Umbilical cord (tissue), 2 donors: ENCODE results near the gene TOP1. TPM values are rescaled to one million over a fixed set of nuclear protein-coding genes. Genes with fewer than 3 reads are reported as not detected.

Experiments
- DNase-seq: peaks from one replicate; pipeline ENCODE4 v3.0.0-alpha.2; 2015; ENCODE audit warnings: low spot score
- total RNA-seq: library from RNA; depleted of rRNA; stranded (reverse); fragments of >200 nt; gene quantifications from one replicate; pipeline ENCODE4 v1.2.3, GENCODE V29; 2014; ENCODE audit warnings: low replicate concordance; ENCODE audit not compliant: insufficient read depth

Gene TOP1
- total RNA-seq, 1 donor from 2014 or later = 15.2 TPM

GRCh38 chr20:41143354-41143753 is 114.7 kb downstream of the TOP1 start:
- DNase-seq = no peak

DNA sequence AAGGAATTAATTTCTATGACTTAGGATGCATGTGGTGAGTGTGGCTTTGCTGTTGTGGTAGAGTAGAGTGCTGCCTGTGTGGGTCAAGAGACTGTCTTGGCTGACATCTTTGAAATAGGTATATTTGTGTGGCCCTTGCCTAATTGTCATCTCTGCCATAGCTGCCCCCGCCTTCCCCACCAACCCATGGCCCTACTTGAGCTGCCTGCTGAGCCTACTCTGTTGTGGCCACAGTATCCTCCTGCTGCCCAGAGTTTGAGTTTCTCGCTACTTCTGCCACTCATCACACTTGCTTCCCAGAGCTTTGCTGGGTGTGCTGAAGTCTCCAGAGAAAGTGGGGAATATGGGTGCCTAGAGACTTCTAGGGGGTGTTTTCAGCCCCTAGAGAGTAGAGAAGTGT is 116.7 kb downstream of the TOP1 start:
- no peak for DNase-seq

GRCh38 chr20:41145821-41146620 is 117.4 kb downstream of the TOP1 start:
- no peak for DNase-seq

DNA sequence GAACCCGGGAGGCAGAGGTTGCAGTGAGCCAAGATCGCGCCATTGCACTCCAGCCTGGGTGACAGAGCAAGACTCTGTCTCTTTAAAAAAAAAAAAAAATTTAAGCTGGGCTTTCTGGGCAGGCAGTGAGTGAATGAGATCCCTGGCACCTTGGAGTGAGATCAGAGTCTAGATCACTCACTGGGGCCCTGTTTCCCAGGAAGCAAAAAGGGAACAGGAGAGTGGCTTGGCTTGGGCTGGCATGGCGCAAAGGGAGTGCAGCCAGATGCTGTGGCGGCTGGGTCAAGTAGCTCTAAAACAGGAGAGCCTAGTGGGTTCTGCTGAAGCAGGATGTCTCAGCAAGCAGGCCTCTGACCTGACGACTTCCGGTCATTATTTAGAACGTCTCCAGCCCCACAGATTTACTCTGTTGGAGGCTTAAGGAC is 119.2 kb downstream of the TOP1 start:
- no peak for DNase-seq

- no peak for DNase-seq
Measured at GRCh38 chr20:41148942-41149341, 120.3 kb downstream of the TOP1 start.

GRCh38 chr20:41150664-41151063 is 122.0 kb downstream of the TOP1 start:
- no peak for DNase-seq

DNA sequence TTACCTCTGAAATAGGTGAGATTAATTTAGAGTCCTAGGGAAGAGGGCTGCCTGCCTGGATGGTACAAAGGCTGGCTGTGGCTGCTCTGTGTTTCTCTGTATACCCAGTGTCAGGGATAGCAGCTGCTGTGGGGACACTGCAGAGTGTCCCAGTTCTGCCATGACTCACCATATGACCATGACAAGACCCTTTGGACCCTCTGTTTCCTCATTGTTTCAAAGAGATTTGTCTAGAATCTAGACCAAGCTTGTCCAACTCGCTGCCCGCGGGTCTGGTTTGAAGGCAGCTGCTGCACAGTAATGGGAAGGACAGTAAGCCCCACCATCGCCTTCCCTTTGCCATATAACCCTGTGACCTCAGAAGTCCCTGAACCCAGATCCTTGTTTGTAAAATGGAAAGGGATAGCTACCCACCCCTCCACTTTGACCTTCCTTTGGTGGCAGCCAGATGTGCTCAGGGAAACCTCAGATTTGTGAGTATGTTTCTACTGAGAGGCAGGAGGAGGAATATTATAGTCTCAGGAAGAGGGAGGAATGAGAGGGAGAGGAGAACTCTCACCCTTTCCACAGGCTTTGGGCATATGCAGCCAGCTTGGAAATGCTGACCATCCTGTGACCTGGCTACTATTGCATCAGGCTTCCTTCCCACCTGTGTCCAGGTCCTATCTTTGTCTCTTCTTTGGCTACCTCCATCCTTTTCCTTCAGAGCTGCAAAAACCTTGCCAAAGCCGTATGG is 122.7 kb downstream of the TOP1 start:
- no peak for DNase-seq

DNA sequence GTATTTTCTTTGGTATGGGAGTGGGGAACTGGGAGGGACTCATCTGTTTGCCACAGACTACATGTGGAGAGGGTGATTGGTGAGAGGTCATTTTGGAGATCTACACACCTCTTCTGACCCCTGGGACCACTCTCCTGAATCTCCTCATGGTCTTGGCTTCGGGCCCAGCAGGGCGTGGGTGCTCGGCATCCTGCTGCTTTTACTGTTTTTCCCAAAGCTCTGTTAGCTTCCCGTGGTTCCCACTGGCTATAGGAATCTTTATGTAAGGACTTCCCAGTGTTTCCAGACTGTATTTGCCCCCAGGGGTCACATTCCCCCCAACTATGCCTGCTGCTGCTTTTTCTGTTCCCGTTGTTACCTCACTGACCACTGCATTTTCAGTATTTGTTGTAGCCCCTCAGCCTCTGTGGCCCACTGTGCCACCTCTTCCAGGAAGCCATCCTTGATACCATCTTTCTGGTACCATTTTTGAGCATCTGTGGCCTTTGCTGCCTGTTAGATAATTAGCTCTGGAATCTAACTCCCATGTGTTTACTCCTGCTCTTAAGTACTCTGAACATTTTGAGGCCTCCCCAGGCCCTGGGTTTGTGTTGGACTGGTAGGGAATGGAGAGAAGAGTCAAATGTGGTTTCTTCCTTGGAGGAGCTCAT is 123.6 kb downstream of the TOP1 start:
- DNase-seq = no peak

DNA sequence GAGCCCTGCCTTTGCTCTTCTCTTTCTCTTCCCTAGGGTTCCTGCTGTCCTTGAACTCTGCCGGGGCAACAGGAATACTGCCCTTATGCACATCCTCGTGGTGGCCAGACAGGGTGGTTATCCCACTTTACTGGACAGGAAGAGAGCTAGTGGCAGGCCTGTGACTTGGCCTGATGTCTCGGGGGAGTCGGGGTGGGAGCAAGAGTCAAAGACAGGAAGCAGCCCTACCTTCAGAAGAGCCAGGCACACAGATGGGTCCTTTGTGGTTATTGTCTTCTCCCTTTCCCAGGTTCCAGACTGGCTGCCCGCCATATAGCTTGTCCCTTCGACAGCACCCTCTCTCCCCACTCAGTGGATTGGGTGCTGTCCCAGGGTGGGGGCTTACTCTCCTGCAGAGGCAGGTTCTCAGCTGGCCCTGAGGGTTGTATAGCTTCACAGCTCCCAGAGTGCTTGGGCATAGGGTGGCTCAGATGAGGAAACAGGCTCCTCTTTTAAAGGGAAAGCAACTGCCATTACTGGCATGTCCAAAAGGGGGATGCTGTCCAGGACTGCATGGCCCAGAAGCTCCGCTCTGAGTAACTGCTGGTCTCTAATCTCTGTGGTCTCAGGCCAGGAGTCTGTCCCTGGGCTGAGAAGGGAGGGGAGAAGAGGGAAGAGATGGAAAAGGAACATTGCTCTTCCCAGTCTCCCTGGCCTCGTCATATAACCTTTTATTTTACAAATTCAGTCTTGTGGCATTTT is 126.0 kb downstream of the TOP1 start:
- peak; percentile 74 for DNase-seq

GRCh38 chr20:41155261-41155660 is 126.6 kb downstream of the TOP1 start:
- DNase-seq = no peak

DNA sequence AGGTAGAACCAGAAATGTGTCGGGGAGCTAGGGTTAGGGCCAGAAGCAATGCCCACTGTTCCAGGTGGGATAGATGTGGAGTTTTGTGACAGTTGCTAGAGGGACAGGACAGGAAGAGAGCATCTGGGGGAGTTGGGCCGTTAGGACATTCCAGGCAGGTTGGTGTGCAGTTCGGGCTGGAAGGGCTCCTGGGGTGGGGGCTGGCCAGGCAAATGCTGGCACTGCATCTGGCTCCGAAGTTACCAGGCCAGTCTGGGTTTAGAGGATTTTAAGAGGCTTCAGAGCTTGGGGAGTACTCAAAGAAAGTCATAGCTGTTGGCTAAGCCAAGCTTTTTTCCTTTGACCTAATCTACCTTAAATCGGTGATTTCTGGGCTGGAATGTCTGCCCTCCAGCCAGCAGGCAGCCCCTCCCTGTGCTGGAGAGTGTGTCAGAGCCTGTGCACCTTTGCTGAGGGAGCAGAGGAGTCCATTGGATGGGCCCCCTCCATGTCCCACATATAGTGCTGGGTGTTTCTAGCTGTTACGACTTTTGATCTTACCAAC is 129.5 kb downstream of the TOP1 start:
- no peak for DNase-seq

GRCh38 chr20:41159547-41159946 is 130.9 kb downstream of the TOP1 start:
- DNase-seq = no peak

GRCh38 chr20:41160686-41161085 is 132.1 kb downstream of the TOP1 start:
- DNase-seq = no peak

DNA sequence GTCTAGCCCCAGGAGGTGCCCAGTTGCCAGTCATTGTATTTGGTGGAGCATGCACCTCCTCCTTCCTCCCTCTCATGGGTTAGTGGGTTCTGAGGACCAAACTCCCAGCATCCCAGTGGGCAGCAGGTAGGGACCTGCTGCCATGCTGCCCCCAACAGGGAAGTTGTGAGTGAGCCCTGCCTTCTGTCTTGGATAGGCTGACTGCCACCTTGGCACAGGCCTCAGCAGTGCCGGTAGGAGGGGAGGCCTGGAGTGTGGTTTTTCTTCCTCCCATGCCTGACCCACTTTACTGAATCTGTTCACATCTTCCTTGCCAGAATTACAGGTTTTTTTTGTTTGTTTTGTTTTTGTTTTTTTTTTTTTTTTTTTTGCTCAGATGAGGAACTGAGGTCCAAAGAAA is 133.3 kb downstream of the TOP1 start:
- DNase-seq = no peak

GRCh38 chr20:41162396-41162795 is 133.8 kb downstream of the TOP1 start:
- DNase-seq = no peak

DNA sequence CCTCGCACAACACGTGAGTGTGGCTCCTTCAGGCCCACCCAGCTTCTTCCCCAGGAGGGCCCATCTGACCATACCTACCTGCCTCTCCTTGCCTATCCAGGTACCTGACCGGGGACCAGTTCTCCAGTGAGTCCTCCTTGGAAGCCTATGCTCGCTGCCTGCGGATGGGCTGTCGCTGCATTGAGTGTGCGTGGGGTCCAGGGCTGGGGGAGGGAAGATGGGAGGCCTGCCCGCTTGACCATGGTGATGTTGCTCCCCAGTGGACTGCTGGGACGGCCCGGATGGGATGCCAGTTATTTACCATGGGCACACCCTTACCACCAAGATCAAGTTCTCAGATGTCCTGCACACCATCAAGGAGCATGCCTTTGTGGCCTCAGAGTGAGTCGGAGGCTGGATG is 135.2 kb downstream of the TOP1 start:
- no peak for DNase-seq

- no peak for DNase-seq
Measured at GRCh38 chr20:41165001-41165882, 136.6 kb downstream of the TOP1 start.

DNA sequence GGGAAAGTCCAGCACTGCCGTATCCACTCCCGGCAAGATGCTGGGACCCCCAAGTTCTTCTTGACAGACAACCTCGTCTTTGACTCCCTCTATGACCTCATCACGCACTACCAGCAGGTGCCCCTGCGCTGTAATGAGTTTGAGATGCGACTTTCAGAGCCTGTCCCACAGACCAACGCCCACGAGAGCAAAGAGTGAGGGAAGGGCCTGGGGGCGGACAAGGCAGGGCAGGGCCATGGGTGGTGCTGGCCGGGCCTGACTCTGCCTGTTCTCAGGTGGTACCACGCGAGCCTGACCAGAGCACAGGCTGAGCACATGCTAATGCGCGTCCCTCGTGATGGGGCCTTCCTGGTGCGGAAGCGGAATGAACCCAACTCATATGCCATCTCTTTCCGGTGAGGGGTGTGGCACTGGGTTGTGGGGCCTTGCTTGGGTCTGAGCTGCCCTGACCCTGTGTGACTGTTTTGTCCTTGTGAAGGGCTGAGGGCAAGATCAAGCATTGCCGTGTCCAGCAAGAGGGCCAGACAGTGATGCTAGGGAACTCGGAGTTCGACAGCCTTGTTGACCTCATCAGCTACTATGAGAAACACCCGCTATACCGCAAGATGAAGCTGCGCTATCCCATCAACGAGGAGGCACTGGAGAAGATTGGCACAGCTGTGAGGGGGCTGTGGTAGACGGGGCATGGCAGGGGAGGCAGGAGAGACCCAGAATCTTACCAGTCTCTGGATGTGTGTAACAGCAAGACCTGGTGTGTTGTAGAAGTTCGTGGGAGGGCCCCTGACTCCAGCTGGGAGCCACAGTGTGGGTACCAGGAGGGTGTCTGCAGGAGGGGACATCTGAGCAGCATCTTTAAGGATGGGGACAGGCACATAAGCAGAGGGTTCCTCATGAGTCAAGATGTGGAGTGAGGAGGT is 137.8 kb downstream of the TOP1 start:
- no peak for DNase-seq

- no peak for DNase-seq
Measured at GRCh38 chr20:41167118-41167470, 138.5 kb downstream of the TOP1 start.
